ENCODE data around the gene IBA57.
"Not testable (repeated sequence)": the region's sequence is repeated elsewhere in the genome, so short reads cannot be mapped to it uniquely, and the experiment has no call there.

Gene IBA57

DNA sequence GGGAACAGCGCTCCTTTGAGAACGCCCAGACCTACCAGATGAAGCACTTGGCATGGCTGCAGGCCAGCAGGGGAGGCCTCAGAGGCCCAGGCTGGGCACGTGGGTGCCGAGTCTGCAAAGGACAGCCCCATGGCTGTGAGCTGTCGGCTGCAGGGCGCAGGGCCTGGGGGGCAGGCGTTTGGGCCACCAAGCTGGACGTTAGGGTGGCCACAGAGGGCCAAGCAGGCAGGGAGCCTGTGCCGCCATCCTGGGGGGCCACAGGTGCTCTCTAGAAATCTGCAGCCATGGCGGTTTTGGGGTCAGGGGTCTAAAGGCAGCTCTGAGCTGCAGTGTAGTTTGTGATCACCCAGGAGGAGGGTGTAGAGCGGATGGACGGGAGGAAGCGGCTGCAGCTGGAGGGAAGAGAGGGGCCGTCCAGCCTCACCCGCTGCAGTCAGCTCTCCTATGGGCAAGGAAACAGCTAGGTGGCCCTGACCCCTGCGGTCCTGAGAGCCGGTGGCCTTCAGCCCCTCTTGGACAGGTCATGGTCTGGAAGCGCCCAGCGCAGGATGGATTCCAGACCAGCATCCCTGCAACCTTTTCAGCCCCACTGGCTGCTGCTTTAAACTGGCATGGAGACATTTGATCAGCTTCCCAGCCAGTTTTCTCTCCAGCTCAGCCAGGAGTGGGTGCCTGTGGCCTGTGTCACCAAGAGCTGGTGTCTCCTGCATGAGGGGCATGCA, 11.0 kb downstream of the IBA57 start:
- H3K27ac Mint-ChIP-seq = no peak overlapping the region
- H3K27me3 Mint-ChIP-seq = no peaks in the 10 kb centered on the region
- no peak for DNase-seq
- H3K36me3 Mint-ChIP-seq = no peaks in the 10 kb centered on the region
- no peaks in the 10 kb centered on the region for H3K9me3 Mint-ChIP-seq
- CTCF ChIA-PET = interaction anchor here (1.0 kb wide), 1 partner anchor 46 kb away, joined by 3 read pairs; no protein-coding TSS in a partner anchor
- H3K4me1 Mint-ChIP-seq = peaks cover 4% of the 10 kb centered on the region
- no peak overlapping the region for H3K4me3 Mint-ChIP-seq

DNA sequence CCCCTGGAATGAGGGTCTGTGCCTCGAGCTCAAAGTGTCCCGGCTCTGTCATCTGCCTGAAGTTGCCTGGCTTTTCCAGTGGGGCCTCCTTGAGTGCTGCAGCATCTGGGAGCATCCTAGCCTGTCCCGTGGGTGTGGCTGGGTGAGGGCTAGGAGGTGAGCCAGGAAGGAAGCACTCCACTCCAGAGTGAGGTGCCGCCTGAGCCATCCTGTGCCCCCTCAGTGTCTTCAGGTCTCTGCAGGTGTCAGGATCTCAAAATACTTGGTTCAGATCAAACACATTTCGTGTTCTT, 11.5 kb downstream of the IBA57 start:
- CTCF ChIA-PET = interaction anchor here (0.6 to 1.4 kb wide), 3 partner anchors 12 to 63 kb away, joined by 3 read pairs; no protein-coding TSS in a partner anchor
- Mint-ChIP-seq H3K4me3 (no peak overlapping the region), H3K27ac (no peak overlapping the region)

DNA sequence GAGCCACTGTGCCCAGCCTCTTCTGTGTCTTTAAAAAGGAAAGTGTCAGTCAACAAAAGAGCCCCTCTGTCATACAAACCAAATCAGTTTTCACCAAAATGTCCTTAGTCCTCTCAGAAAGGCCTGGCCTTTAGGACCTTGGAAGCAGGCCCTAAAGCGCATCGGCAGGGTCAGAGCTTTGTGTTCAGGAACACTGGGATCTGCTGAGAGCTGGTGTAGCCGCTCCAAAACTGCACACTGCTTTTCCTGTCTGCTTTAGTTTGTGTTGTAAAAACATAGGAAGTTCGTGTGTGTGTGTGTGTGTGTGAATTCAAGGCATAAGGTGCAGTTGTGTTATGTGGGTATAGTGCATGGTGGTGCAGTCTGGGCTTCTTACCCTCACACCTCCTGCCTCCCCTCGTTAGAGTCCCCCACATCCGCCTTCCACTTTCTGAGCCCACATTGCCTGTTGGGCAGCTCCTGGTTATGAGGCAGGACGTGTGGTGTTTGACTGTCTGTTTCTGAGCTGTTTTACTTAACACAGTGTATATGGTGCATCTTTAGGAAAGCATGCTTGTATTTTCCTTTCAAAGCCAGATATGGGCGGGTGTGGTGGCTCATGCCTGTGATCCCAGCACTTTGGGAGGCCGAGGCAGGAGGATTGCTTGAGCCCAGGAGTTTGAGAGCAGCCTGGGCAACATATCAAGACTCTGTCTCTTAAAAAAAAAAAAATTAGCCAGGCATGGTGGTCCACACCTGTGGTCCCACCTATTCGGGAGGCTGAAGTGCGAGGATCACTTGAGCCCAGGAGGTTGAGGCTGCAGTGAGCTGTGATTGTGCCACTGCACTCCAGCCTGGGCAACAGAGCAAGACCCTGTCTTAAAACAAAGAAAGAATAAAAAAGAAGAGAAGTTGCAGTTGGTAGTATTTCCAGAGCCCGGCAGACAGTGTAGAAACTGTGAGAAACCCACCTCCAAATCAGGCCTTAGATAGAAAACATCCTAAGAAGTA, 12.4 kb downstream of the IBA57 start:
- no peaks in the 10 kb centered on the region for H3K9me3 Mint-ChIP-seq
- no peaks in the 10 kb centered on the region for H3K27me3 Mint-ChIP-seq
- no peaks in the 10 kb centered on the region for H3K4me1 Mint-ChIP-seq
- H3K36me3 Mint-ChIP-seq = no peaks in the 10 kb centered on the region
- no peak overlapping the region for H3K27ac Mint-ChIP-seq
- no peak for DNase-seq
- CTCF ChIA-PET = interaction anchor here (0.6 to 1.4 kb wide), 2 partner anchors 13 to 64 kb away, joined by 3 read pairs; no protein-coding TSS in a partner anchor
- no peak overlapping the region for H3K4me3 Mint-ChIP-seq

More for the DNA sequence above, 11.5 kb downstream of the IBA57 start:
- DNase-seq = no peak
- no peaks in the 10 kb centered on the region for H3K27me3 Mint-ChIP-seq
- H3K36me3 Mint-ChIP-seq = no peaks in the 10 kb centered on the region
- H3K4me1 Mint-ChIP-seq = peaks cover 3% of the 10 kb centered on the region
- no peaks in the 10 kb centered on the region for H3K9me3 Mint-ChIP-seq

- CTCF ChIA-PET = interaction anchor here (1.4 kb wide), 1 partner anchor 14 kb away, joined by 3 read pairs; no protein-coding TSS in a partner anchor
These were observed 13.4 kb downstream of the IBA57 start for GRCh38 chr1:228178737-228179684.

DNA sequence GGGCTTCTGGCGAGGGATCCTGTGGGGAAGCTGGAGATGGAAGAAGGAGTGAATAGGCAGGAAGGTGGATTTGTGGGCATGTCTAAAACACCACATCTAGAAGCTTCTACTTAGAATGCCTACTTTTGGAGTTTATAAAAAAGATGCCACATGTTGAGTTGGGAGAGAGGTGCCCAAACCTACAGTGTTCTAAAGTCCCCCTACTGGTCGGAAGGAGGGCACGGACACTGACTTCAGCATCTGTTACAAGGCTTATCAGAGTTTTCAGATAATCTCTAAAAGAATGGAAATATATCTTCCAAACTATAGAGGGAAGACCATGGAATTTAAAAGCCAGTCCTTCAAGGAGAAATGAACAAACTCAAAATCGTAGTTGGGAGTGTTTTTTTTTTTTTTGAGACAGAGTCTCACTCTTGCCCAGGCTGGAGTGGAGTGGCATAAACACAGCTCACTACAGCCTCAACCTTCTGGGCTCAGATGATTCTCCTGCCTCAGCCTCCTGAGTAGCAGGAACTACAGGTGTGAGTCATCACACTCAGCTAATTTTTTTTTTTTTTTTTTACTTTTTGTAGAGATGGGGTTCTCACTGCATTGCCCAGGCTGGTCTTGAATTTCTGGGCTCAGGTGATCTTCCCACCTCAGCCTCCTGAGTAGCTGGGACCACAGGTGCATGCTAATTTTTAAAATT, 14.8 kb downstream of the IBA57 start:
- Mint-ChIP-seq H3K36me3 (no peaks in the 10 kb centered on the region), H3K4me3 (no peak overlapping the region), H3K27me3 (no peaks in the 10 kb centered on the region), H3K27ac (no peak overlapping the region), H3K4me1 (peaks cover 2% of the 10 kb centered on the region), H3K9me3 (no peaks in the 10 kb centered on the region)
- DNase-seq = no peak
- CTCF ChIA-PET = interaction anchor here (0.6 to 1.0 kb wide), 3 partner anchors 51 to 450 kb away, joined by 3 read pairs; no protein-coding TSS in a partner anchor

More at GRCh38 chr1:228178737-228179684, 13.4 kb downstream of the IBA57 start:
- Mint-ChIP-seq H3K4me3 (no peak overlapping the region), H3K27me3 (no peaks in the 10 kb centered on the region), H3K27ac (no peak overlapping the region), H3K9me3 (no peaks in the 10 kb centered on the region), H3K4me1 (no peaks in the 10 kb centered on the region), H3K36me3 (no peaks in the 10 kb centered on the region)
- DNase-seq = no peak

DNA sequence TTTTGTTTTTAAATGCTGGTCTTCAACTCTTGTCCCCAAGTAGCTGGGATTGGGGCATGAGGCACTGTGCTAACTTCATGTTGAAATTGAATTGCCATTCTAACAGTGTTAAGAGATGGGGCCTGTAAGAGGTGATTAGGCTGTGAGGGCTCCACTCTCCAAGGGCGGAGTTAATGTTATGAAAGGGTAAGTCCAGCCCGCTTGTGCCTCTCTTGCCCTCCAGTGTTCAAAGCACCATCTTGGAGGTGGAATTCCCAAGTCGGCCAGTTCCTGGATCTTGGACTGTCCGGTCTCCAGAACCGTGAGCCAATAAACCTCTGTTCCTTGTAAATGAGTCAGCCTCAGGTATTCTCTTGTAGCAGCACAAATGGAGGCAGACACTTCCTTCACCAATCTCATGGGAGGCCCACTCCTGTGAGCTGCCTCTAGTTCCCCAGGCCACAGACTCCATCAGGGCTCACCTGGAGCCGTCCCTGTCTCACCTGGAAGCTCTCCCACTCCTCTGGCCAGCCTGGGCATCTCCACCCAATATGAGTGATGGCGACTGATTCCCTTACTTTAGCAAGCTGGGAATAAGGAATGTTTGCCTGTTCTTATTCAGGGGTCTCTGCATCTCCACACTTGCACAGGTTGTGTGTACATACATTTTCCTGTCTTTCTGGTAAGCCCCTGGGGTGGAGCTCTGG, 15.5 kb downstream of the IBA57 start:
- Mint-ChIP-seq H3K27ac (no peak overlapping the region), H3K9me3 (no peaks in the 10 kb centered on the region), H3K4me1 (peaks cover 8% of the 10 kb centered on the region), H3K36me3 (no peaks in the 10 kb centered on the region), H3K27me3 (no peaks in the 10 kb centered on the region), H3K4me3 (no peak overlapping the region)
- DNase-seq = no peak
- CTCF ChIA-PET = interaction anchor here (0.7 to 1.0 kb wide), 2 partner anchors 148 to 451 kb away, joined by 3 read pairs; no protein-coding TSS in a partner anchor

DNA sequence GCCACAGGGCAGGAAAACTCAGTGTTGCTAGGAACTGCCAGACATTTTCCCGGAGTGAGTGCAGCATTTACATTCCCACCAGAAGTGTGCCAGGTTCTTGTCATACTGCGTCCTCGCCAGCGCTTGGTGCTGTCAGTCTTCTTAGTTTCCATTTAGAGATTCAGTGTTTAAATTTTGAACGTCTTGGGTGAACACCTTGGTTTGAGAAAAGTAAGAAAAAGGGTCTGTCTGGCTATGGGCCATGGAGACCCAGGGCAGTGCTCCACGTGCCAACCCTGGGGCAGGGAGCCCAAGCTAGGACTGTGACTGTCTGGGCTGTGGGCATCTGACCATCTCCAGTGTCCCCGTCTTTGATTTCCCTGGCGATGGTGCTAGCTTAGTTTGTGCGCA, 16.0 kb downstream of the IBA57 start:
- Mint-ChIP-seq H3K36me3 (no peaks in the 10 kb centered on the region), H3K4me3 (no peak overlapping the region), H3K27ac (no peak overlapping the region), H3K4me1 (peaks cover 8% of the 10 kb centered on the region), H3K27me3 (no peaks in the 10 kb centered on the region), H3K9me3 (no peaks in the 10 kb centered on the region)
- CTCF ChIA-PET = interaction anchor here (1.0 kb wide), 1 partner anchor 451 kb away, joined by 3 read pairs; no protein-coding TSS in a partner anchor
- no peak for DNase-seq

DNA sequence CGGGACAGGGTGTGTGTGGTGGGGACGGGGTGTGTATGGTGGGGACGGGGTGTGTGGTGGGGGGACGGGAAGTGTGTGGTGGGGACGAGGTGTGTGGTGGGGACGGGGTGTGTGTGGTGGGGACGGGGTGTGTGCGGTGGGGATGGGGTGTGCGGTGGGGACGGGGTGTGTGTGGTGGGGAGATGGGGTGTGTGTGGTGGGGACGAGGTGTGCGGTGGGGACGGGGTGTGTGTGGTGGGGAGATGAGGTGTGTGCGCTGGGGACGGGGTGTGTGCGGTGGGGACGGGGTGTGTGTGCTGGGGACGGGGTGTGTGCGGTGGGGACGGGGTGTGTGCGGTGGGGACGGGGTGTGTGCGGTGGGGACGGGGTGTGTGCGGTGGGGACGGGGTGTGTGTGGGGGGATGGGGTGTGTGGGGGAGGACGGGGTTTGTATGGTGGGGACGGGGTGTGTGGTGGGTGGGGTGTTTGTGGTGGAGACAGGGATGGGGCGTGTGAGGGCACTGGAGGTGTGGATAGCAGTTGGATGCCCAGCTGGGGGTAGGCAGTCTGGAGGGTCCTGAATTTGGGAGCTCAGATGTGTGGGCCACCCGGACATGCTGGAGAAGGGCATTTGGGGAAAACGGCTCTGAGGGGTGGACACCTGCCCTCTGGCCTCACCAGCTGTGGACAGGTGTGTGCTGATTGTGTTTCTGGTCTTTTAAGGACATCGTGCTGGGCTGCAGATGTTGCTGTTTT, 16.9 kb downstream of the IBA57 start:
- no peaks in the 10 kb centered on the region for H3K27me3 Mint-ChIP-seq
- no peak for DNase-seq
- peaks cover 8% of the 10 kb centered on the region for H3K4me1 Mint-ChIP-seq
- no peaks in the 10 kb centered on the region for H3K9me3 Mint-ChIP-seq
- no peak overlapping the region for H3K27ac Mint-ChIP-seq
- CTCF ChIA-PET = no interaction called here
- no peak overlapping the region for H3K4me3 Mint-ChIP-seq
- no peaks in the 10 kb centered on the region for H3K36me3 Mint-ChIP-seq

- Mint-ChIP-seq H3K4me1 (peaks cover 10% of the 10 kb centered on the region), H3K27me3 (no peaks in the 10 kb centered on the region), H3K27ac (no peak overlapping the region), H3K4me3 (no peak overlapping the region), H3K36me3 (no peaks in the 10 kb centered on the region), H3K9me3 (no peaks in the 10 kb centered on the region)
- CTCF ChIA-PET = interaction anchor here (1.3 kb wide), 1 partner anchor 18 kb away, joined by 4 read pairs; no protein-coding TSS in a partner anchor
- no peak for DNase-seq
These were observed 18.5 kb downstream of the IBA57 start for GRCh38 chr1:228184152-228184551.

DNA sequence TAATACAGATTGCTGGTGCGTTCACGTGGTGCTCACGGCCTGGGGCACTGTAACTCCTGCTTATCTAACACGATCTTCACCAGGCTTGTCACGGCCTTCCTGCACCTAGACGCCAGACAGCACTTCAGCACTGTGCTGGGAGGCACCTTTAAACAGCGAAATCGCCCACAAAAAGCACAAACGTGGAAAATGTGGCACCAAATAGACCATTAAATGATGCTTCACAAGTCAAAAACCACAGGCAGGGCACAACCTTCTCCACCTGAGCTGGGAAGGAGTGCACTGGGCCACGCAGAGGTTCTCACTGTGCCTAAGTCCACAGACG, 20.0 kb downstream of the IBA57 start:
- Mint-ChIP-seq H3K4me1 (peaks cover 10% of the 10 kb centered on the region), H3K27me3 (no peaks in the 10 kb centered on the region), H3K36me3 (no peaks in the 10 kb centered on the region), H3K27ac (no peak overlapping the region), H3K9me3 (no peaks in the 10 kb centered on the region), H3K4me3 (no peak overlapping the region)
- DNase-seq = peak; percentile 40
- CTCF ChIA-PET = no interaction called here

- CTCF ChIA-PET = interaction anchor here (0.6 to 1.3 kb wide), 2 partner anchors 189 to 301 kb away, joined by 3 read pairs; no protein-coding TSS in a partner anchor
- H3K4me1 Mint-ChIP-seq = peaks cover 10% of the 10 kb centered on the region
- not testable (repeated sequence) for H3K36me3 Mint-ChIP-seq, DNase-seq, H3K9me3 Mint-ChIP-seq, H3K4me3 Mint-ChIP-seq, H3K27ac Mint-ChIP-seq, H3K27me3 Mint-ChIP-seq
These were observed 22.6 kb downstream of the IBA57 start for GRCh38 chr1:228188249-228188648.

DNA sequence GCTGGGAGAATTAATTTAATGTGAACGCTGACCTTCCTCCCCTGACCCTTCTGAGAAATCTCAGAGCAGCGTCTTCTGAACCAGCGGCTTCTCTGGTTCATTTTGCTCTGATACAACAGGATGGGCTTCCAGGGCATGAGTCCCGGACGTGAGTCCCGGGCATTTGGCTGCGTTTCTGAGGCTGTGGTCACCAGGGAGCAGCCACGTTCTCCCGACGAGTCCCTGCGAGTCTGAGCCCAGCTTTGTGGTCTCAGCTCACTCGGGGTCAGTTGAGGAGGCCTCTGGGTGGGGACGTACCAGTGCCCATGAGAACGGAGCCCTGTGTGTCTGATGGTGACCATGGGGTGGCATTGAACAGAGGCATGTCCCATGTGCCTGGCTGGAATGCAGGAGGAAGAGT, 24.6 kb downstream of the IBA57 start:
- Mint-ChIP-seq H3K27me3 (no peaks in the 10 kb centered on the region), H3K36me3 (no peaks in the 10 kb centered on the region), H3K4me3 (no peak overlapping the region), H3K9me3 (no peaks in the 10 kb centered on the region), H3K4me1 (peaks cover 9% of the 10 kb centered on the region), H3K27ac (no peak overlapping the region)
- CTCF ChIA-PET = no interaction called here
- no peak for DNase-seq

Measured in activated naive CD4-positive, alpha-beta T cell treated with anti-CD3 and anti-CD28 coated beads, Interleukin-2, amount 10 ng/mL, durations not matched to agents 7 days and 5 days (primary cell).